HG02970 (cell line): Measurements from ENCODE around the gene PNMA6F.

Experiments
- ATAC-seq: cut with Tn5 transposase; IDR thresholded peaks from one replicate; pipeline ENCODE4 v1.9.1; 2021; ENCODE audit warnings: mild to moderate bottlenecking, moderate library complexity, moderate number of reproducible peaks; ENCODE audit not compliant: unreplicated experiment, low FRiP score

The PNMA6F gene

DNA sequence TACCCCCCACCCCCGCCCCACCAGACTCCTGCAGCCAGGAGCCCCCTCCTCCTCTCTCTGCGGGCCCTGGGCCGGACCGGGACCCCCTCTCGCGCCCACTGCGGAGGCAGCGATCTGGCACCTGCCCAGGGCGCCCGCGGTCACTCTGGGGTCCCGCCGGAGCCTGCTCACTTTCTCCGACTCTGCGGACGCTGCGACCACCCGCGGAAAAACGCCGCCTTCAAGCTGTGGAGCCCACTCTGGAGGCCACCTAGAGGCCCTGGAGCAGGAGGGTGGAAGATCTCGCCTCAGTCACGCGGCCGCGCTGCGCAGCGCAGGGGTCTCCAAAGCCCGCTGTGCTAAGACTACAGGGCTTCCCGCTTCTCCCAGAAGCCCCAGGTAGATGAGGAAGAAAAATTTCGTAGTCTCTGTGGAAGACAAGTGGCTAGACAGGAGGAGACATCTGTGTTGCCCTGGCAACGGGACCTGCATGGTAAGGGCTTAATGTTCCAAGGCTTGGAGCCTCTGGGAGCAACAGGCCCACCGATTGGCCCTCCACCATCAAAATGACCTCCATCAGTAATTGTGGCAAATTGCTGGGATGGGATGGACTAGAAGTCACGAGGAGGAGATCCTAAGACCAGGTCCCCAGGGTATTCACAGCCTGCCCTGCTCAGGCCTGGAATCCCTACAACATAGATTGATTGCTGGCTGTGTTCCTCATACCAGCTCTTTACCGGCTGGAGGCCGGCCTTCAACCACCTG is at the start of gene PNMA6F:
PNMA6F (minus strand) TSS at position 387 of the 744 bp plus-strand sequence. CDS start 1,093 bp downstream, outside the sequence.
- no peak for ATAC-seq

DNA sequence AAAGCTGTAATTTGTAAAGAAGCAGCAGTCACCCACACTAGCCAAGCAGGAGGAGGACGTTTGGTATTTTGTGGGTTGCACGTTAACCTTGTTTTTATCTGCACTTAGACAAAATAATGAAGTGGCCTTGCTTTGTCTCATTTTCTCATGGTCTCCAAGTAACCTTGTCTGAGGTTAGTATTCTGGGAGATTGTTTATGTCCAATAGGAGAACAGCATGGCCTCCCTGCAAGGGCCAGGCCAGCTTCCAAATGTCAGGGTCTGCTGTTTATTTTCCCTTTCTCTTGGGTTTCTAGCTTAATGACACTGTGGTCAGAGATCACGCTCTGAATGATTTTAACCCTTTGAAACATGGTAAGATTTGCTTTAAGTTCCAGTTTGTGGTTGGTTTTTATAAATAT is 49.7 kb upstream of the PNMA6F start:
- ATAC-seq = no peak

DNA sequence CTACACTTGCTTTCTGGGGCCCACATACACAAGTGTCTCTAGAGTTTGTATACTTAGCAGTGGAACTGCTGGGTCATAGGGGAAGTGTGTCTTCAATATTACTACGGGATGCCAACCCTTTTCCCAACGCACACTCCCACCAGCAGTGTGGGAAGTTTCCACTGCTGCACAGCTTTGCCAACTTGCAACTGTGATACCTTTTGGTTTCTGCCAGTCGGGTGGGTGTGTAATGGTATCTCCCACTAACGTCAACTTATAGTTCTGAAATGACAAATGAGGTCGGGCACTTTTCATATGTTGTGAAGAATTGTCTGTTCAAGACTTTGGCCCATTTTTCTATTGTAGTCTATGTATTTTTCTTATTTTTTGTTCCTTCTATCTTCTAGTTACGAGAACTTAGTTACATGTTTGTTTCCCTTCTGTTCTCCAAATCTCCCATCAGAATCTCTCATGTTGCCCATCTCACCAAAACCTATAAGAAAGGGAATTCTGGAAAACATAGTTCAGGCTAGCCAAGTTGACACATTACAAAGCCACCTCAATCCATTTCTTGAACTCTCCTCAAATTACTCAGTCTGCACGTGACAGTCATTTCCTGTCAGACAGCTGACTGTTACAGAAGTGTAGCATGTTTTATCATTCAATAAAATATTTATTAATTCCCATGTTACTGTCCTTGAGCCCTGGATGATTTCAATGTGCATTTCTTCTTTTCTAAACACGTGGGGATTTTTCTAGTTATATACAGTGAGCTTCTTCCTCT is 48.9 kb upstream of the PNMA6F start:
- ATAC-seq = no peak

DNA sequence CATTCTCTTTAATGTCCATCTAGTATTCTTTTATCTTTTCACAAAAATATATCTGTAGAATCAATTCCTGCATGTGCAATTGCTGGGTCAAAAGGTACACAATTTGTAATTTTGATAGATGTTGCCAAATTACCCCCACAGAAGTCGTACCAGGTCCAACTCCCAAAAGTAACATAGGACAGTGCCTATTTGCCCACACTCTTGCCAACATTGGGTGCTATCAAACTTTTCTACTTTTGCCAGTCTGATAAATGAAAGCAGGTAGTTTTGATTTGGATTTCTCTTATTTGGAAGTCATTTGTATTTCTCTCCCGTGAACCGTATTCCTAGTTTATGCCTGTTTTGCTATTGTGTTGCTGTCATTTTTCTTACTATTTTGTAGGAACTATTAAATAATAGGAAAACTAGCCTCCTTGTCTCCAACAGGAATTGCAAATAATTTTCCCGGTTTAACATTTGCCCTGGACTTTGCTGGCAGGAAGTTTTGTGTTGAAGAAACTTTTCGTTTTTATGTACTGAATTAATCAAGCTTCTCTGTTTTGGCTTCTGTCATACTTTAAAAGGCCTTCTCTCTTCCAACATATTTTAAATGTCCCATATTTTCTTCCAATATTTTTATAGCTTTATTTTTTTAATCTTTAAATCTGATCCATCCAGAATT is 45.4 kb upstream of the PNMA6F start:
- ATAC-seq = no peak

DNA sequence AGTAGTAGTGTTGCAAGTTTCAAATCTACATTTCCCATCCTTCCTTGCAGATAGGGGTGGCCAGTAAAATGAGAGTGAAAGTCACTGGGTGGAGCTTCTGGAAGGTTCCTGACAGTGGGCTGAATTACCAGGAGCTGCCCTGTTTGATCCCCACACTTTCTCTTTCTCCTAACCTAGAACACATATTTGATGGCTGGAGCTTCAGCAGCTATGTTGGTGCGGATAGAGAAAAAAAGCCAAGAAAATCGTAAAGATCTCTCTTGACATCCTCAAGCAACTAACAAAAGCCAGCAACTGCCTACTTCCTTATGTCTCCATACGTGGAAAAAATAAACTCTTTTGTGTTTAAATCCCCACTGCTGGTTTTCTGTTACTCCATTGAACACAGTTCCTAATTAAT is 44.6 kb upstream of the PNMA6F start:
- no peak for ATAC-seq

DNA sequence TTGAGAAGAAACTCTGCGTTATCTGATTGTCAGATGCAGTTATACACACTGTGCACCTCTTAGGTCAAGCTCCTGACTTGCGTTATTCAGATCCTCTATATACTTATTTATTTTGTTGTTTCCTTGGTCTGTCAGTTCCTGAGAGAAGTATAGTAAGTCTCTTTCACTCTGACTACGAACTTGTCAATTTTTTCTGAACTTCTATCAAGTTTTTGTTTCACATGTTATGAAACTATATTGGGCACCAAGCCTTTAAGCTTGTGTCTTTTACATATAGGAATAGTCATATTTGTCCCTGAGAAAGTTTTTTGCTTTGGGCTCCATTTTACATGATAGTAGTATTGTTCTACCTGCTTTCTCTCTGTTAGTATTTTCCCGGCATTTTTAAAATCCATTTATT is 44.1 kb upstream of the PNMA6F start:
- ATAC-seq = no peak

DNA sequence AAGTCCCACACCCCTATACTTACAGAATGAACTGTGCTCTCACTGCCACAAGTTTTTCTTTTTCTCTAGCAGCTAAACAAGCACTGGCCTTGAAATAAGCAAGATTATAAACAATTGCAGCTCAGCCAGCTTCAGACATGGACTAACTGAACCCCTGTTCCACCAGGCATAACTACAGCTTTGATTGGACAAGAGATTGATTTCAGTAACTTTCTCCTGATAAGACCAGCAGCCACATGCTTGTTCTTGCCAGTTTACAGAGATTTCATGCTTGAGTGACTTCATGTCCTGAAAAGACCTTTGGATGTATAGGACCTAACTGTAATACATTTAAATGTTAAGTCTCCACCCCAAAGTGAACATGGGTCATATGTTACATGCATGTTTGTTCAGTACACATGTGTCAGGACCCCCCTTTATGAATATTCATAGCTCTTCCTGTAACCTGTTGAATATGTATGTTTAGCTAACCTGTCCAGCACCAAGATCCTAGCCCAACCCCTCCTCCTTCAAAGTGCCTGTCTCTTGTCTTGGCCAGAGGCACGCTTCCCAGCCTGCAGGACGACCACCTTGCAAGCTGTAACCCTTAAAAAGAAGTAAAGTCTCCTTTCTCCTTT is 40.3 kb upstream of the PNMA6F start:
- no peak for ATAC-seq

DNA sequence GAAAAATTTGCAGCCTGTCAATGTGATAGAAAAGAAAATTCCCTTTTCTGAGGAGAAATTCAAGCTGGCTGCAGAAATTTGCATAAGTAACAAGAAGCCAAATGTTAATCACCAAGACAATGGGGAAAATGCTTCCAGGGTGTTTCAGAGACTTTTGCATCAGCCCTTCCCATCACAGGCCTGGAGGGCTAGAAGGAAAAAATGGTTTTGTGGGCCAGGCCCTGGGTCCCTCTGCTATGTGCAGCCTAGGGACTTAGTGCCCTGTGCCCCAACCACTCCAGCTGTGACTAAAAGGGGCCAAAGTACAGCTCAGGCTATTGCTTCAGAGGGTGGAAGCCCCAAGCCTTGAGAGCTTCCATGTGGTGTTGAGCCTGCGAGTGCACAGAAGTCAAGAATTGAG is 36.3 kb upstream of the PNMA6F start:
- no peak for ATAC-seq

DNA sequence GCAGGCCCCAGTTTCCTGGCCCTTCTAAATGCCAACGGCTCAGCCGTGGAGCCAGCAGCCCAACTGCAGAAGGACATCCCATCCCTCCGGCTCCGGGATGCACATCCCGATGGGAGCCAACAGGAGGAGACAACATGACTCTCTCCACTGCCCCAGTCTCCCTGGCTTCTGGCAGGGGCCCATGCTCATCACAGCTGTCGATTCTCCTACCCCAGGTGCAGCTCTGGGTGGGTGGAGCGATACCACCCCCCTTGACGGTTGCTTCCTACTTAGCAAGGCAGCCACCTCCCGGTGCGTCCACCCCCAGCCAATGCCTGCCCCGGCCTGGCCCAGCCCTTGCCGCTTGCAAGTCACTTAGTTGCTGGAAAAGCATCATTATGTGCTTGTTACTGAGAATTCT is 31.8 kb upstream of the PNMA6F start:
- no peak for ATAC-seq

DNA sequence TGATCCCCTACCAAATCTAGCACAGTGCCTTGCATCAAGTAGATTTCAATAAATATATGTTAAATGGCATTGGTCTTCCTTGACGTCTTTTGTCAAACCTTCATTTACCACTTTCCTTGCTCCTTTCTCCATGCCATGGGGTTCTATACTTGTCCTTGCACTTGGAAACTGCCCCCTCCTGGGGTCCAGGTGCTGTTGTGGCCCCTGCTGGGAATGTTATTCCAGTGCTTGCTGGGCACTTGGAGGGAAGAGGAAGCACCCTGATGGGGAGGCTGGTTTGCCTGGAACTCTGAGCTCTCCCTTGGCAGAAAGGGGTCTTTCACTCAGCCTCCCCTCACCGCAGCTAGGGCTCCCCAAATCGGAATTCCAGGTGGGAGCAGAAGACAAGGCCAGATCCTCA is 31.3 kb upstream of the PNMA6F start:
- no peak for ATAC-seq

DNA sequence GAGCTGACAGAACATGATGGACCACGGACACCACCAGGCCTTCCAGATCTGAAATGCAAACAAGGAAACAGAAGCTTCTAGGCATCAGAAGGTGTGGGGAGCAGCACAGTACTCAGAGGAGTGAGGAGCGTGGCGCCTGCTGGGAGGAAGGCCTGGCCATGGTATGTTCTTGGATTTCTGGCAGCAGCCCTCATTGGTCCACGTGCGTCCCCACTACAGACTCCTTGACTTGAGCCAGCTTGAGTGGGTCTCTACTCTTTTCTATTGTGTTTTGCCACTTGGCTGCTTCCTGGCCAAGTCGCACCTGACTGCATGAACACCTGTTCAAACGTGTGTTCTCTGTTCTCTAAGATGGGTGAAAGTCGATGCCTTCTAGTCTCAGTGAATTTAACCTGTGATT is 30.4 kb upstream of the PNMA6F start:
- no peak for ATAC-seq

DNA sequence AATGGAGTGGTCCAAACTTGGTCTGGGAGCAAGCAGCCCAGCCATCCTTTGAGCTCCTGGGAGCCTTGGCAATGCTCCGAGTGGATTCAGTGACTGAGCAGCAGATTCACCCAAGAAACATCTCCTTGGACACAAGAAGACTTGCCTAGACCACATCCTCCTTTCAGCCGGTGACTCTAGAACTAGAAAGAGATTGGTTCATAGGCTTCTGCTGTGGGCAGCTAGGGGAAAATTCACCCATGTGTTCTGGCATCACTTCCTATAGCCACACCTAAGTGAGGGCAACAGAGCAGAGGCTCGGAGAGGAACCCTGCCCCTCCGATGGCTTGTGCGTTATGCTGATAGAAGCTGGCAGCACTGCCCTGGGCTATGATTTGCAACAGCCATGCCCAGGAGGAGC is 28.4 kb upstream of the PNMA6F start:
- ATAC-seq = no peak

DNA sequence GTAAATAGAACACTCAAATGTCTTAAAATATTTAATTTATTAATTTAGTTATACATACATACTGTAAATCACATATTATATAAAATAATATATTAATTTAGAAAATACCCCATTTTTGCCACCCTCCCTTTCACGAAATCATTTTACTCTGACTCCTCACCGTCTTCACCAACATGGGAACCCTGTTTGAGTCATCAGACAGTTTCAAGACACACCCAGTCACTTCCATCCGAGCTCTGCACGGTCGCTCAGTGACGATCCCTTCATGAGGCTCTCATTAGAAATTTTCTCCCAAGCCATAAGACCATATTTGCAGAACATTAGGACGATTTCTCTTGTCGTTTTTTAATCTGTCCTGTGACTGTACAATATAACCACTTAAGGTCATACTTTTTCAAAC is 26.9 kb upstream of the PNMA6F start:
- ATAC-seq = no peak

DNA sequence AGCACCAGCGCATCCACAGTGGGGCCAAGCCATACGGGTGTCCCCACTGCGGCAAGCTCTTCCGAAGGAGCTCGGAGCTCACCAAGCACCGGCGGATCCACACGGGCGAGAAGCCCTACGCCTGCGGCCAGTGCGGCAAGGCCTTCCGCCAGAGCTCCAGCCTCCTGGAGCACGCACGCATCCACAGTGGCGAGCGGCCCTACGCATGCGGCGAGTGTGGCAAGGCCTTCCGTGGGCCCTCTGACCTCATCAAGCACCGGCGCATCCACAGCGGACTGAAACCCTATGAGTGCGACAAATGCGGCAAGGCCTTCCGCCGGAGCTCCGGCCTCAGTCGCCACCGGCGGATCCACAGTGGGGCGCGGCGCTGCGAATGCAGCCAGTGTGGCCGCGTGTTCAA is 26.0 kb upstream of the PNMA6F start:
- ATAC-seq = no peak

DNA sequence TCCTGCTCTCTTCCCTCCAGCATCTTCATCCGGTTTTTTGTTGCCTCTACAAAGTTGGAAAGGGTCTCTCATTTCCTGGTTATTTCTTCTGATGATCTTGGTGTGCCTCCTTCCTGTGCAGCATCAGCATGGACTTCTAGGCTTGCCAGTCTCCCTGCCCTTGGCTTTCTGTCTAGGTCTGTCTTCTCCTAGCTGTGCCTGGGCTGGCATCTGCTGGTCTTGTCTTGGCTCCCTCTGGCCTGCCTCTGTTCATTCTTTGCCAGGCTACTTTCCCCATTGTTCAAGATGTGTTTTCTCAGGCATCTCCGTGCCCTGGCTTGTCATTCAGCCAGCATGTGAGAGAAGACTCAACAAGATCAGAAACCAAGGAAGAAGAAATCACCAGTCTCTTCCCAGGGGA is 22.1 kb upstream of the PNMA6F start:
- no peak for ATAC-seq

DNA sequence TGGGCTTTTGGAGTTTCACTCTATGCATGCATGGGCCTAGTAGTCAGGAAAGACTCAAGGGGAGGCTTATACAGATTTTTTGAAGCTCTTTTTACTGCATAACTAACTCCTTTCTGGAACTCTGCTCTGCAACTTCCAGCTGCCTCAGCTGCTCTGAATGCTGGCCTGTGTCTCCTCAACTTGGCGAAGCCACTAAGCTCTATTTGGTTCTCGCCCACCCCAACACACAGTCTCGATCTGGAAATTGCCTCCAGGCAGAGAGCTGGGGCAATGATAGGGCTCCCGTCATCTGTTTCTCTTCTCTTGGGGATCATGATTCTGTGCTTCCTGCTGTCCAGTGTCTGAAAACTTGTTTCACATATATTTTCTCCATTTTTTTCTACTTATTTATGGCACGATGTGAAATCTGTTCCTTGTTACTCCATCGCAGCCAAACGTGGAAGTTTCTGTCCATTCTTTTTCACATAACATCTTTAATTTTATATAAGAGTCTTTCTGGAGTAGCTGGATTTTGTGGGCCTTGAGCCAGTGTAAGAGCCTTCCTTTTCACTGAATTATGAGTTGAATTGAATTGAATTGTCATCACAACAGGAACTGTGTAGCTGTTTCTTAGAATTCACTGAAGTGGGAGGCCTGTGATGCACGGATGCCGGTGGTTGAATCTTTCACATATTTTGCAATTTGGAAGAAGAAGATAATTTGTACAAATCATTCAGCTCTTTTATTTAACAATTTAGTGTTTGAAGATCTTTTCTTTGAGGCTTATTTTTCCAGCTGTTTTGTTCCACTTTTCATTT is 21.4 kb upstream of the PNMA6F start:
- no peak for ATAC-seq

DNA sequence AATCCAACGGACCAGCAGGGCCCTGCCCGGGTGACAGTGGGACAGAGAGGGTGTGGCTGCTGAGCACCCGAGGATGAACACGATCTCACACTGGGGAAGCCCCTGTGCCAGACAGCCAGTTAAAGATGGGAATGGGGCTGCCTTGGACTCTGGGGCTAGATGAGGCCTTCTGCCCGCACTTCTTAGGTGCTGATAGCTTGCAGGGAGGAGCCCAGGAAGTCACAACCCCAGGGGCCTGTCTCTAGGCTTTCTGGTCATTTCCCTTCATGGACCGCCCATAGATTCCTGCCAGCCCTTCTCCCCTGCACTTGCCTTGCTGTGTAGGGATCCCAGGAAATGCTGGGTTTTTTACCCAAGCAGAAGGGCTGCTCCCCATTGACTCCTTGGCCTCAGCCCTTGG is 18.5 kb upstream of the PNMA6F start:
- ATAC-seq = no peak

DNA sequence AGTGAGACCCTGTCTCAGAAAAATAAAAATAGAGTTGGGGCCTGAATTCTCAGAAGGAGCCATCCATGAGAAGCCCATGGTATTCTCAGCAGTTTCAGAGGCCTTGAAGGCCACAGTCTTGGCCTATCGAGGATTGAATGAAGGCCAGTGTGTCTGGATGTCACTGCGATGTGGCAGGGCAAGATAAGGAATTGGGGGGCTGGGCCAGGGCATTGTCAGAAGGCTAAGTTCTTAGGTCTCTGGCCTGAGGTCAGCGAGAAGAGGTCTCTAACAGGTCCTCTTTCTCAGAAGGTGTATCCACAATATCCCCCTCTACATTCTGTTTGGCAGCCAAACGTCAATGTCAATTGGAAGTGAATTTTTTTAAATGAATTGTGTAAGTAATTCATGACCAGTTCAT is 18.1 kb upstream of the PNMA6F start:
- ATAC-seq = no peak

DNA sequence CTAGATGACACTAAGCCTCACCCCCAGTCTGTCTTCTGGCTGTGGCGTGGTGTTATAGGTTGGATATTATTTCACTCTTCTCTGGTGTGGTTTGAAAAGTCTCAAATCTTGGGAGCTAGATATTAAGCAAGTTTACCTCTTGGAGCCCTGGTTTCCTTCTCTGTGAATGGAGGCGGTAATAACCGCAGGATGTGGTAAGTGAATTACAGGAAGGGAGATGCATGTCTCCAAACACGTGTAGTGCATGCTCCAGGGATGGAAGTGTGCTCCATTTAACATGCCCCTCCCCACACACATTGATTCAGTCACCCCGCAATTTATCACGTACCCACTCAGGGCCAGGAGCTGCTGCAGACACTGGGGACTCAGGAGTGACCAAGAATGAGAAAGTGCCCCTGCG is 17.3 kb upstream of the PNMA6F start:
- ATAC-seq = no peak

DNA sequence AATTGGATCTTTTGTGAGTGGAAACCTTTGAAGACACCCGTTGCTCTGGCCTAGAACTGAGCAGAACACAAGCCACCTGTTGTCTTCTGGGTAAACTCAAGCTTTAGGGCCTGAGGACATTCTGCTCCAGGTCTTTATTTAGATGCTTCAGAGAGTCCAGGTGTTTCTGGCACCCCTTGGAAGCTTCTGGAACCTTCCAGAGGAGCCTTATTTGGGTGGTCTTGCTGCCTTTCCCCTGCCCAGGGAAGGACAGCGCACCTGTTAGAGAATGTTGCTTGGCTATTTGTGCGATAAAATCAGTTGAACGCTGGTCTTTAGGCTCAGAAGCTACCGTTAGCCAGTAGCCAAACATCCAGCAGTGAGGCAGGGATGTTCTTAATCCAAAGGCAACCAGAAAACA is 15.4 kb upstream of the PNMA6F start:
- ATAC-seq = no peak
